Brain pericyte (primary cell): Measurements from ENCODE around the gene TFDP2.
"Not testable (repeated sequence)": the region's sequence is repeated elsewhere in the genome, so short reads cannot be mapped to it uniquely, and the experiment has no call there.

Source experiments
- DNase-seq: peaks from one replicate; pipeline ENCODE4 v3.0.0-alpha.2; 2012; ENCODE audit warnings: low read depth, low spot score

Gene TFDP2

DNA sequence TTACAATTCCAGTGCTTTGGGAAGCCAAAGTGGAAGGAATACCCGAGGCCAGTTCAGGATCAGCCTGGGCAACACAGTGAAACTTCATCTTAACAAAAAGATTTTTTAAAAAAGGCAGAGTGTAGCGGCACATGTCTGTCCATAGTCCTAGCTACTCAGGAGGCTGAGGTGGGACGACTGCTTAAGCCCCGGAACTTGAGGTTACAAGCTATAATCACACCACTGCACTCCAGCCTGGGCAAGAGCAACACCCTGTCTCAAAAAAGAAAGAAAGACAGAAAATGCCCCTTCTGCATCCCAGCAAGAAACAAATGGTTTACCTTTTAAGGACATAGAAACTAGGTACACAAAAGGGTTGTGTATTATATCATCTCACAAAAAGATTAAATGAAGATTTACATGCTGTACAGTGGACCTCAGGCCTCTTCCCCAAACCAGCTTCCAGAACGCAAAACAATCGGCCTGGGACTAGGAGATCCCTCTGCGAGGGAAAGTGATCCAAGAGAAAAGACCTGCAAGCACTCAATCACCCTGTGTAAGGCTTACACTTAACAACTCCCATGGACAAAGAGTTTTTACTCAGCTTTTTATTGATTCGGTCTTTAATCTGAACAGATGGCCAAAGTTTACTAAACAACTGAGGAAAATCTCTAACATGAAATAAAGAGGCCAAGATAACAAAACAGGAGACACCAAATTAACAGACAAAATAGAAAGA, 21.2 kb downstream of the TFDP2 start:
- no peak for DNase-seq

DNA sequence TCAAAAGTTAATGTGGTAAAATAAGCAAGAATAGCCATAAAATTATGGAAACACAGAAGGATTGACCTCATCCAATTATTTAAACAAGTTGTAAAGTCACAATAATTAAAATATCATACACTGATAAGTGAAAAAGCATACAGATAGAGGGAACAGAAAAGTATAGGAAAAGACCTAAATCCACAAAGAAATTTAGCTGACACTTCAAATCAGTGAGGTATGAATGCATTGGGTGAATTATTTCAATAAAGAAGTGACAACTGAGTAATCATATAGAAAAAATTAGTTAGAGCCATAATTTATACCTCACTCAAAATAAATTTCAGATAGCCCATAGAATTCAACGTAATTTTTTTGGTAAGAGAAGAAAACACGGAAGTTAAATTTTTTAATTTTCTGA, 25.1 kb downstream of the TFDP2 start:
- DNase-seq, result no peak

DNA sequence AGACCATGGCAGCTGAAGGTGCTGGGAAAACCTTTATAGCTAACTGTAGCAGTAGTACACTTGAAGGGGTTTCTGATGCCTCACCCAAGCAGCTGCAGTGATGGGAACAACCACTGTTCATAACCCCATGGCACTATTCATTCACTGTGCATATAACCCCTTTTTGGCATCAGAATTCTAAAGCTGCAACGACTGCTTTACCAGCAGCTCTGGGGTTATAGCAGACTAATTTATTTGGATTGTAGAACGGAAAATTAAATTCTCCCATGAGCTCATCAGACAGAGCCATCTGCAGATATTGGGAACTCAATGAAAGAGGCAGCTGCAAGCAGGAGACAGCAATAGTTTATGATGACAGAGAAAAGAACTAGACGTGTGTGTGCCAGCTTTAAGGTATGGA, 28.6 kb downstream of the TFDP2 start:
- no peak for DNase-seq

DNA sequence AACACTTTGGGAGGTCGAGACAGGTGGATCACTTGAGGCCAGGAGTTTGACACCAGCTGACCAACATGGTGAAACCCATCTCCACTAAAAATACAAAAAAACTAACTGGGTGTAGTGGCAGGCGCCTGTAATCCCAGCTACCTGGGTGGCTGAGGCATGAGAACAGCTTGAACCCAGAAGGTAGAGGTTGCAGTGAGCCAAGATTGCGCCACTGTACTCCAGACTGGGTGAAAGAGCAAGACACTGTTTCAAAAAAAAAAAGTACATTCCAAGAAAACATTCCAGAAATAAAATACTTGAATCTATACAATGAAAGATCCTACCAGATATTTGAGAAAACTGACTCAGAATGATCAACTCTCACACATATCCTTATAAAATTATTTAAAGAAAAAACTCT, 30.4 kb downstream of the TFDP2 start:
- DNase-seq, result no peak

DNA sequence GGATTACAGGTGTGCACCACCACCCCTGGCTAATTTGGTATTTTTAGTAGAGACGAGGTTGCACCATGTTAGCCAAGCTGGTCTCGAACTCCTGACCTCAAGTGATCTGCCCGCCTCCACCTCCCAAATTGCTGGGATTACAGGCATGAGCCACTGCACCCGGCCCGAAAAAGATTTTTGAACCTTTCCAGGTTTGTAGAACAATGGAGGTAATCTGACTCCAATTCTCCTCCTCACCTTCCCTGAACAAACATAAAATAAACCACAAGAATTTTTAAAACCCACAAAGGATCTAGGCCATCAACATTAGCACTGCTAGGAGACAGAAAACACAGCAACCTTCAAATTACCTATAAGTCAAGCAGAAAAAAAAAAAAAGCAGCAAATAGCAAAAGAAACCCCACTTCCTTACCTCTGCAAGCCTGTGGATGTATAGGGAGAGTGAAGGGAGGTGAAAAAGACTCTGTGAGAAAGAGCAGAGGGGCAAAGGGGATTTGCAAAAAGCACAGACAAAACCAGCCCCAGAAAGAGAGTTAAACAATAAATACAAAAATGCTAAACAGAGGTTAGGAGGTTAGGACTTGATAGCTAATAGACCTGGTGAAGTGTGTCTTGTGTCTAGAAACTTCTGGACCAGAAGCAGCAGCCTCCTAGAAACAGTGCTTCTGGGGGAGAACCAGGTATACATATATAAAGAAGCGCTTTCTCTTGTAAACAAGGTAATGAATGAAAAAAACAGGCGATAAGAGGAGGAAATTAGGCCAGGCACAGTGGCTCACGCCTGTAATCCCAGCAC, 32.1 kb downstream of the TFDP2 start:
- DNase-seq, result no peak

DNA sequence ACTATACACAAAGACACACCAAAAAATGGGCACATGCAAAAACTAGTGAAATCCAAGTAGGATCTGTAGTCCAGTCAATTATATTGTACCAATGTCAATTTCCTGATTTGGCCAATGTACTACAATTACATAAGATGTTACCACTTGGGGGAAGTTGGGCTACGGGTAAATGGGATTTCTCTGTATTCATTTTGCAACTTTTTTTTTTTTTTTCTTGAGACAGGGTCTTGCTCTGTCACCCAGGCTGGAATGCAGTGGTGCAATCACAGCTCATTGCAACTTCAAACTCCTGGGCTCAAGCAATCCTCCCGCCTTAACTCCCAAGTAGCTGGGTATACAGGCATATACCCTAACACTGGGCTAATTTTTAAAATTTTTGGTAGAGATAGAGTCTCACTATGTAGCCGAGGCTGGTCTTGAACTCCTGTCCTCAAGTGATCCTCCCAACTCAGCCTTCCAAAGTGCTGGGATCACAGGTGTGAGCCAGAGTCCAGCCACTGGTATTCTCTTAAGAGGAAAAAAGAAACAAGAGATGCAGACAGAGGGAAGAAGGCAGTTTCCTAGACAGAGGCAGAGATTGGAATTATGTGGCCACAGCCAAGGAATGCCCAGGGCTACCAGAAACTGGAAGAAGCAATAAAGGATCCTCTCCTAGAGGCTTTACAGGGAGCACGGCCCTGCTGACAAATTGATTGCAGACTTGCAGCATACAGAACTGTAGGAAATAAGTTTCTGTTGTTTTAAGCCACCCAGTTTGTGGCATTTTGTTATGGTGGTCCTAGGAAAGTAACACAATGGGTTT, 33.3 kb downstream of the TFDP2 start:
- no peak for DNase-seq

DNA sequence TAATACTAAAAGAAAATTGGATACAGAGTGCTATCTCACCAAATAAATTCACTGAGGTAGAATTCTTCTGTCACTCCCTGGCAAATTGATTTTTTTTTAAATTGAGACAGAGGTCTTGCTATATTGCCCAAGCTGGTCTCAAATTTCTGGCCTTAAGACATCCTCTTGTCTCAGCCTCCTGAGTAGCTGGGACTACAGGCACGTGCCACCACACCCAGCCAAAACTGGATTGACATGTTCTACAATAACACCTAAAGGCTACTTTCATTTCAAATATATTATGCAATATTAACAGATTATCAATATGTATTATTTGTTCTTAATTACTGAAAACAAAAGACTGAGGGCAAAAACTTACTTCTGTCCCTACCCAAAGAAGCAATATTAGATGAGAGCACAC, 36.7 kb downstream of the TFDP2 start:
- DNase-seq, result no peak

DNA sequence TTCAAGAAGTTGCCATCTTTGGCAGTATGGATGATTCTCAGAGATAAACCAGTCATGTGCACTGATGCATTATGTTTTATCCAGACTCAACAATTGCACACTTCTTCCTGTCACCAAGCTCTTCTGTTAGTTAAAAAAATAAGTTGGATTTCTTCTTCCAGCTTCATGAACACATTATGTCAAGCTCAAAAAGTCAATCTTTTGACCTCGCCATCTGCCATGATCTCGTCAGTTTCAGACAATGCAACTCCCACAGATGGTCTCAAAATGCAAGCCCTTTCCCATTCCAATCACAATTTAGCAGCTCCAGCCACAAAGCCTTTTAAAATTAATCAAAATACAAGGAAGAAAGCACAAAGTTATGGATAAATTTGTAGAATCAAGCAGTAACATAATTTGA, 42.8 kb downstream of the TFDP2 start:
- DNase-seq, result no peak

DNA sequence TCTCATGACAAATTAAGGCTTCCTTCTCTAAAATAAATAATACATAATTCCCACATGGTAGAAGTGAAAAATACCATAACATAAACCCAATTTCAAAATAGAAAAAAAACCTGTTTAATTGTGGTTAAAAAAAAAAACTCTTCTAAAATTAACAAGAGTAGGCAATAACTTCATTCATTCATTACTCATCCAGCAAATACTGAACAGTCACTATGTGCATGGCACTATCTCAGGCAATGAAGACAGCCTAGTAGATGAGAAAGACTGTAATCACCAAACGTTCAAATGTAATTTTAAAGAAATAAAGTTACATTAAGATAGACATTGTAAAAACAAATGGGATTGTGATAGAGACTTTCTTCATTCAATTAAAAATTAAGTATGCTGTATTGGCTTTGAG, 43.4 kb downstream of the TFDP2 start:
- no peak for DNase-seq

DNA sequence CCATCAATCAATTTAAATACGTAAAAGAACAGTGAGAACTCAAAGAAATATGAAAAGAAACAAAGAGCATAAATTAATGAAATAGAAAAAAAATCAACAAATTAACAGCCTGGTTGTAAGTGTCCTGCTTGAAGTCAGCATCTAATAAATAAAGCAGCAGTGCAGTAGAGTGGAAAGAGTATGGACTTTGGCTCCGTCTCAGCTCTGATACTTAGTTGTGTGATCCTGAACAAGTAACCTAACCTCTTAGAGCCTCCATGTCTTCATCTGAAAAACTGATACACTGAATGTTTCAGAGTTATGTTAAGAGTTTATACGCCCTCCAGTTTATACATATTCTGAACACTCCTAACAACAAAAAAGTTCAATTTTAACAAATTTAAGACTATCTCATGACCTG, 44.6 kb downstream of the TFDP2 start:
- no peak for DNase-seq

DNA sequence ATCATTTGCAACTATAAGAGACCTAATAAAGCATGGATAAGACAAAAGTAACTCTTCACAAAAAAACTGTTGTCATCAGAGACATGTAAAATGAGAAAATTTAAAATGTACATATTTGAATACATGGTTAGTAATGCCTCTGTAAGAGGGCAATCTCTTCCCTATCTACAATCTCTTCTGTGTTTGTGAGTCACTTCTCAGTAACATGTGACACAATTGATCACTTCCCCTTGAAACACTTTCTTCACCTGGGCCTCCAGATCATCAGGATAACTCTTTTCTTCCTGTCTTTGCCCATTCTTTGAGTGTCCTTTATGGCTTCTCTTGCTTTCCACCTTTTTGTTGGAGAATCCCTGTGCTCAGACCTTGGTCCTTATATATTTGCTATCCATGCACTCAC, 50.4 kb downstream of the TFDP2 start:
- no peak for DNase-seq

DNA sequence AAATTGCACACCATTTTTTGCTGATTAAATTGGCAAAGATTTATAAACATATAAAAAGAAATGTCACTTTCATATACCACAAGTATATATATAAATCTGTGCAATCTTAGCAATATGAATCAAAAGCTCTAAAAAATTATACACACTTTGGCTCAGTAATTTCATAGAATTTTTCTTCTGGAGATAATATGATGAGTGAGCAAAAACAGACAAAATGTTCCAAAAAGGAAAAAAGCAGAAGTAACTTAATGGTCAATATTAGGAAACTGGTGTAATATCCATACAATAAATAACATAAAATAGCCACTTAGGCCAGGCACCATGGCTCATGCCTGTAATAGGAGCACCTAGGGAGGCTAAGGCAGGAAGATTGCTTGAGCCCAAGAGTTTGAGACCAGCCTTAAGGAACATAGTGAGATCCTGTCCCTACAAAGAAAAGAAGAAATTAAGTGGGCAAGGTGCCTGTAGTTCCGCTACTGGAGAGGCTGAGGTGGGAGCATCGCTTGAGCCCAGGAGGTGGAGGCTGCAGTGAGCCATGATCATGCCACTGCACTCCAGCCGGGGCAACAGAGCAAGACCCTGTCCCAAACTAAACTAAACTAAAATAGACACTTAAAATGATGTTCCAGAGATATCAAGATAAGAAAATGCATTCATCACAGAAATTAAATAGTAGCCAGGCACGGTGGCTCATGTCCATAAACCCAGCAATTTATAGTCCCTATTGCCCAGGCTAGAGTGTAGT, 52.1 kb downstream of the TFDP2 start:
- no peak for DNase-seq

DNA sequence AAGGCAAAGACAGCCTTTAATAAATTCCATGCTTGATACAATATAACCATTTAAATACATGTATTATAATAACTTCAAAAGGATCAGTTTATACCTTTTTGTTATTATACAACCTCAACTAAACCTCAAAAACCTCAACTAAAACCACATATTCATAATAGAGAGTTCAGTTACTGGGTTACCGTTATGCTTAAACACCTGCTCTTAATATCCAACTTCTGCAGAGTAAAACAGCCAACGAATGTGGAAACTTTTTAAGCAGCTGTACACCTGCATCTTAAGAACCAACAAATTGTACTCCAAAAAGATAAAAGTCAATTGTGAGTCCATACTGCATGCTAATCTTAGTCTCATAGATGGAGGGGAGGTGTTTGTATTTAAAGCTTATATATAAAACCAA, 53.5 kb downstream of the TFDP2 start:
- no peak for DNase-seq

DNA sequence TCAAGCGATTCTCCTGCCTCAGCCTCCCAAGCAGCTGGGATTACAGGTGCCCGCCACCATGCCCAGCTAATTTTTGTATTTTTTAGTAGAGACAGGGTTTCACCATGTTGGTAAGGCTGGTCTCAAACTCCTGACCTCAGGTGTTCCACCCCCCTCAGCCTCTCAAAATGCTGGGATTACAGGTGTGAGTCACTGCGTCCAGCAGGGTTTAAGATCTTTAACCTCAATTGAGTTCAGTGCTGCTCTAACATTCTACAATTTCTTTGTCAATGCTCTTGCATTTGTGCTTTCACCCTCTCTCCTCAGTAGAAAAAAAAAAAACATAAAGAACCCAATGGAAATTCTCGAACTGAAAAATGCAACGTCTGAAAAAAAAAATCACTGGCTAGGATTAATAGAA, 60.4 kb downstream of the TFDP2 start:
- DNase-seq, result not testable (repeated sequence)

DNA sequence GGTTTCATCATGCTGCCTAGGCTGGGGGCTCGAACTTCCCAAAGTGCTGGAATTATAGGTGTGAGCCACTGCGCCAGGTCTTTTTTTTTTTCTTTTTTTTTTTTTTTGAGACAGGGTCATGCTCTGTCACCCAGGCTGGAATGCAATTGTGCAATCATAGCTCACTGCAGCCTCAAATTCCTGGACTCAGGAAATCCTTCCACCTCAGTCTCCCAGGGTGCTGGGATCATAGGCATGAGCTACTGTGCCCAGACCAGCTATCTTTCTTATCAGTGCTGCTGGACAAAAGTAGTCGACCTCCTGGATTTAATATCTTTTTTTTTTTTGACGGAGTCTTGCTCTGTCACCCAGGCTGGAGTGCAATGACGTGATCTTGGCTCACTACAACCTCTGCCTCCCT, 60.8 kb downstream of the TFDP2 start:
- no peak for DNase-seq

DNA sequence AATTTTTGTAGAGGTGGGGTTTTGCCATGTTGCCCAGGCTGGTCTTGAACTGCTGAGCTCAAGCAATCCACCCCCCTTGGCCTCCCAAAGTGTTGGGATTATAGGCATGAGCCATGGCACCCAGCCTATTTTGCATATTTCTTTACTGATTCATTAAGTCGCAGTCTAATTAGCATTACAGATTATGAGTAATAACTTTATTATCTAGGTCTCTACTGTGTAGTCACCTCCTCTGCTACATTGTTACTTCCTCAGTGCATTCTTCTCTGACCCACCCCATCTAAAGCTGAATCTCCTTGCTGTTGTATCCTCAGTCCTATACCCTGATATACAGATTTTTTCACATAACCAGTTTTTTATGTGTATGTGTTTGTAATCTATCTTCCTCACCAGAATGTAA, 61.7 kb downstream of the TFDP2 start:
- DNase-seq, result no peak

DNA sequence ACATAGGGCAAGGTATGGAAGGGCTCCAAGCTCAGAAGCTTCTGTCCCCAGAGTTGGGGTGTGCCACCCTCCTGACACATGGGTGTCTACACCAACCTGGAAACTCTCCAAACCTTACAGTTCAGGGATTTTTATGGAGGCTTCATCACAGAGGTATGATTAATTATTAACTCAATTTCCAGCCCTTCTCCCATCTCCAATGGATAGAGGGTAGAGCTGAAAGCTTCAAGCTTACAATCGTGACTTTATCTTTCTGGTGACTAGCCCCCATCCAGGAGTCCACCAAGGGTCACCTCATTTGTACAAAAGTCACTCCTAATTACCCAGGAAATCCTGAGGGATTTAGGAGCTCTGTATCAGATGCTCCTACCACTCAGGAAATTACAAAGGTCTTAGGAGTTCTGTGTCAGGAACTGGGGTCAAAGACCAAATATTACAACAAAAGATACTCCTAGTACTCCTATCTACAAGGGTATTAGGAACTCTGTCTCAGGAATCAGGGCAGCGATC, 62.7 kb downstream of the TFDP2 start:
- DNase-seq, result no peak

DNA sequence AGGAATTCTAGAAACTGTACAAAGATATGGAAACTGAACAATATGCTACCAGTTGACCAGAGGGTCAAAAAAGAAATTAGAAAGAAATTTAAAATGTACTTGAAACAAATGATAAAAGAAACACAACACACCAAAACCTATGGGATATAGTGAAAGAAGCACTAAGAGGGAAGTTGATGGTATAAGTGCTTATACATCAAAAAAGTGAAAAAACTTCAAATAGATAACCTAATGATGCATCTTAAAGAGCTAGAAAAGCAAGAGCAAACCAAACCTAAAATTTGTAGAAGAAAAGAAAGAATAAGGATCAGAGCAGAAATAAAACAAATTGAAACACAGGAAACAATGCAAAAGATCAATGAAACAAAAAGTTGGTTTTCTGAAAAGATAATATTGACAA, 68.2 kb downstream of the TFDP2 start:
- no peak for DNase-seq

DNA sequence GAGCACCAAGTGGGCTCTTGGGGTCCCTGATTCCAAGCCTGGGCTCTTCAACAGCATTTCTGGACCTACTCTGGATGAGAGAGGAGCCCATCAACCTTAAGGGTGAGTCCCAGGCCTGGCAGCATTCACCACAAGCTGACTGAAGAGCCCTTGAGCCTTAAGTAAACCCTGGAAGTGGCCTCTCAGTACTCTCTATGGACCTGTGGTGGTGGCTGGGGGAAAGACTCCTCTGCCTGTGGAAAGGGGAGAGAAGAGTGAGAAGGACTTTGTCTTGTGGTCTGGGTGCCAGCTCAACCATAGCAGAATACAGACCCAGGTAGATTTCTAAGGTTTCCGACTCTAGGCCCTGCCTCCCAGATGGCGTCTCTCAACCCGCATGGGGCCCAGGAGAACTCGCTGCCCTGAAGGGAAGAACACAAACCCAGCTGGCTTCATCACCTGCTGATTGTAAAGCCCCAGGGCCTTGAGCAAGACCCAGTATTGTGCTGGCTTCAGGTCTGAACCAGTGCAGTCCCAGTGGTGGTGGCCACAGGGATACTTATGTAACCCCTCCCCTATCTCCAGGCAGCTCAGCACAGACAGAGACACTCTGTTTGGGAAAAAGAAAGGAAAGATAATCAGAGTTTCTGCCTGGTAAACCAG, 71.4 kb downstream of the TFDP2 start:
- DNase-seq, result no peak

DNA sequence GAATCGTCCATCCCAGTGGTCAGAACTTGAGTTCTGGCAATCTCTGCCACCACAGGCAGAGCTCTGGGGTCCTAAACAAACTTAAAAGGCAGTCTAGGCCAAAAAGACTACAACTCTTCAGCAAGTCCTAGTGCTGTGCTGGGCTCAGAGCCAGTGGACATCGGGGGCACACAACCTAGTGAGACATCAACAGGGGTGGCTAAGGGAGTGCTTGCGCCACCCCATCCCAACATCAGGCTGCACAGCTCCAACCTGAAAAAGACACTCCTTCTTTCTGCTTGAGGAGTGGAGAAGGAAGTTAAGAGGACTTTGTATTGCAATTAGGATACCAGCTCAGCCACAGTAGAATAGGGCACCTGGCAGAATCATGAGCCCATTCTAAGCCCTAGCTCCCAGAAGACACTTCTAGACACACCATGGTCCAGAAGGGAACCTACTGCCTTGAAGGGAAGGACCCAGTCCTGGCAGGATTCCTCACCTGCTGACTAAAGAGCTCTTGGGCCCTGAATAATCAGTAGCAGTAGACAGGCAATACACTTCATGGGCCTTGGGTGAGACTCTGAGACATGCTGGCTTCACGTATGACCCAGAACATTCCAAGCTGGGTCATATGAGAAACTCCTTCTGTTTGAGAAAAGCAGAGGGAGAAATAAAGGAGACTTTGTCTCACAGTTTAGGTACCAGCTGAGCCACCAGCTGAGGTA, 72.0 kb downstream of the TFDP2 start:
- DNase-seq, result no peak

DNA sequence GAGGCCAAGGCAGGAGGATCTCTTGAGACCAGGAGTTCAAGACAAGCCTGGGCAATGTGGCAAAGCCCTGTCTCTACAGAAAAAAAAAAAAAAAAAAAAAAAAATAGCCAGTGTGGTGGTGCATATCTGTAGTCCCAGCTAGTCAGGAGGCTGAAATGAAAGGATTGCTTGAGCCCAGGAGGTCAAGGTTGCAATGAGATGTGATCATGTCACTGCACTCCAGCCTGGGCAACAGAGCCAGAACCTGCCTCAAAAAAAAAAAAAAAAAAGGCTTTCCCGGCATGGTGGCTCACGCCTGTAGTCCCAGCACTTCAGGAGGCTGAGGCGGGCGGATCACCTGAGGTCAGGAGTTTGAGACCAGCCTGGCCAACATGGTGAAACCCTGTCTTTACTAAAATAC, 73.7 kb downstream of the TFDP2 start:
- not testable (repeated sequence) for DNase-seq
